HEK293T (cell line): ENCODE measurements around the gene CCDC40.

ENCODE experiments used
- BHLHE40 ChIP-seq: fragments of 450-650 bp; IDR thresholded peaks from 2 replicates; pipeline ENCODE4 v1.6.1; 2016; ENCODE audit warnings: mild to moderate bottlenecking, moderate library complexity, borderline replicate concordance
- CTBP1 ChIP-seq: fragments of 450-650 bp; IDR thresholded peaks from 2 replicates; pipeline ENCODE4 v1.6.1; 2016; ENCODE audit warnings: borderline replicate concordance
- ELF4 ChIP-seq: fragments of 450-650 bp; IDR thresholded peaks from 2 replicates; pipeline ENCODE4 v1.6.1; 2017; ENCODE audit warnings: antibody characterized with exemption
- PKNOX1 ChIP-seq: fragments of 450-650 bp; IDR thresholded peaks from 2 replicates; pipeline ENCODE4 v1.6.1; 2016
- SP1 ChIP-seq: fragments of 450-650 bp; IDR thresholded peaks from 2 replicates; pipeline ENCODE4 v1.6.1; 2017
- SUZ12 ChIP-seq: fragments of 450-650 bp; IDR thresholded peaks from 2 replicates; pipeline ENCODE4 v1.6.1; 2016; ENCODE audit warnings: mild to moderate bottlenecking
- TARDBP ChIP-seq: fragments of 450-650 bp; IDR thresholded peaks from 2 replicates; pipeline ENCODE4 v1.6.1; 2016
- ZNF384 ChIP-seq: fragments of 450-650 bp; IDR thresholded peaks from 2 replicates; pipeline ENCODE4 v1.6.1; 2016

GRCh38 chr17:80080081-80080480 is 43.6 kb downstream of the CCDC40 start:
- TF ChIP-seq ZNF384 (no peak), SP1 (no peak), ELF4 (no peak), PKNOX1 (no peak), SUZ12 (no peak), CTBP1 (no peak), BHLHE40 (no peak), TARDBP (no peak)
